Measurements from ENCODE around the gene AP1M2. TPM values are rescaled to one million over a fixed set of nuclear protein-coding genes. Genes with fewer than 3 reads are reported as not detected.

The AP1M2 gene
- 88.3 TPM for total RNA-seq

DNA sequence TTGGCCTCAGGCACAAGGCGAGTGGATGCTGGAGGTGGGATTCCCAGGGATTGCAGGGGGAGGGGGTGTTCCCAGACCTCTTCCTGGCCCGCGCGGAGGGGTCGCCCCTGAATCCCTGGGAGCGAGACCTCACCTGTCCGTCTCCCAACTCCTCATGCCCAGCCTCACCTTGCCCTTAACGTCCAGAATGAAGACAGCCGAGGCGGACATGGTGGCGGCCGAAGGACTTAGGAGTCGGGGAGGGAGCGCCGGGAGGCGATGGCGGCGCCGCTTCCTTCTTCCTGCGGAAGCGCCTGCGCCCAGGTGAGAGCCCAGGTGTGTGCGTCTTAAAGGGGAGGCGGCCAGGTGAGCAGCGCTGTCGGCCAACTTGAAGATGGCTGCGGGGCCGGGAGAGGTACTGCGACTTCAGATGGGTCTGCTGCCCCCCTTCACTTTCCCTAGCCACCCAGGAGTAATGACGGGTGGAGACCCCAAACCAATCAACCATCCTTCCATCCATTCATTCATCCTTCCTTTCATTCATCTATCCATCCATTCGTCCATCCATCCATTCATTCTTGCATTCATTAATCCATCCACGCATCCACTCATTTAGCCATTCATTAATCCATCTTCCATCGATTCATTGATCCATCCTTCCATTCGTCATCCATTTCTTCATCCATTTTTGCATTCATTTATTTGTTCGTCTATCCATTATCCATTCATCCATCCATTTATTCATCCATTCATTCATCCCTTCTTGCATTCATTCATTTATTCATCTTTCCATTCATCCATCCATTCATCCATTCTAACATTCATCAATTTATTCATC lies at the start of gene AP1M2:
TSS of gene AP1M2 (minus strand) at position 291 of the 817 bp plus-strand sequence. CDS start at position 210, 81 bp downstream.
- DNase-seq (ENCODE audit: low spot score) = peak; percentile 32

DNA sequence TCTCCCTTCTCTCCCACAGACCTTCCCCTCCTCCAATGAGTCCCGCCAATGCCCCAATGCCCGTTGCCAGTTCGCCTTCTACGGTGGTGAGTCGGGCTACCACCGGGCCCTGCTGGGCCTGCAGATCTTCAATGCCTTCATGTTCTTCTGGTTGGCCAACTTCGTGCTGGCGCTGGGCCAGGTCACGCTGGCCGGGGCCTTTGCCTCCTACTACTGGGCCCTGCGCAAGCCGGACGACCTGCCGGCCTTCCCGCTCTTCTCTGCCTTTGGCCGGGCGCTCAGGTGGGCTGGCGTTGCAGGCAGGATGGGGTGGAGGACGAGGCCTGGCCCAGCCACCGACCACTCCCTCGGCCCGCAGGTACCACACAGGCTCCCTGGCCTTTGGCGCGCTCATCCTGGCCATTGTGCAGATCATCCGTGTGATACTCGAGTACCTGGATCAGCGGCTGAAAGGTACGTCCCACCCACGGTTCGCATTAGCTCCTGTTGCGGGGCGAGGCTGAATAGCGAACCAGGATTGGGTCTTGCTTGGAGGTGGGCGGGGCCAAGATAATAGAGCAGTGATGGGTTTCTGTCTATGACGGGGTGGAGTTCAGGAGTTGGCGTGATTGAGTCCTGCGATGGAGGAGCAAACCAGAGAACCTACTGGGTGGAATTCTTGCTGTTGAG lies 49.3 kb upstream of the AP1M2 start:
- no peak for DNase-seq (ENCODE audit: low spot score)

DNA sequence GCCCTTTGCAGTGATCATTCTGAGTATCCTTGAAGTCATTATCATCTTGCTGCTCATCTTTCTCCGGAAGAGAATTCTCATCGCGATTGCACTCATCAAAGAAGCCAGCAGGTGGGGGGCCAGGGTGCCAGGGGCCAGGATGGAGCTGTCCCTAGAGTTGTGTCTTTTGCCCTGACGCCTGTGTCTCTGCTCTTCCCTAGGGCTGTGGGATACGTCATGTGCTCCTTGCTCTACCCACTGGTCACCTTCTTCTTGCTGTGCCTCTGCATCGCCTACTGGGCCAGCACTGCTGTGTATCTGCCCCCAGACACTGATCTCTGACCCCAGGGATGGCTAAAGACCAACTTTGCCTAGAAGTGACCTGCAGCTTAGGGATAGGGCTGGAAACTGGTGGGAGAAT lies 47.9 kb upstream of the AP1M2 start:
- DNase-seq (ENCODE audit: low spot score) = no peak

- DNase-seq (ENCODE audit: low spot score) = no peak
Measured at GRCh38 chr19:10634430-10634829, 47.3 kb upstream of the AP1M2 start.

DNA sequence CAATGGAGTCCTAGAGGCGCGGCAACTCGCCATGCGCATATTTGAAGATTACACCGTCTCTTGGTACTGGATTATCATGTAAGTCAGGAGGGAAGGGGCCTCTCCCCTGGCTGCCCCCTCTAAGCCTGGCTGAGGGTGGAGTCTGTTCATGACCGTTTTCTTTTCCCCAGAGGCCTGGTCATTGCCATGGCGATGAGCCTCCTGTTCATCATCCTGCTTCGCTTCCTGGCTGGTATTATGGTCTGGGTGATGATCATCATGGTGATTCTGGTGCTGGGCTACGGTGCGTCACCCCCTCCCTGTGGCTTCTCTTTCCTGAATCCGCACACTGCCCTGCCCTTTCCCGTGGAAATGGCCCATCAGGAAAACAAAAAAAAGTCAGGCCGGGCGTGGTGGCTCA lies 44.8 kb upstream of the AP1M2 start:
- DNase-seq (ENCODE audit: low spot score) = no peak

DNA sequence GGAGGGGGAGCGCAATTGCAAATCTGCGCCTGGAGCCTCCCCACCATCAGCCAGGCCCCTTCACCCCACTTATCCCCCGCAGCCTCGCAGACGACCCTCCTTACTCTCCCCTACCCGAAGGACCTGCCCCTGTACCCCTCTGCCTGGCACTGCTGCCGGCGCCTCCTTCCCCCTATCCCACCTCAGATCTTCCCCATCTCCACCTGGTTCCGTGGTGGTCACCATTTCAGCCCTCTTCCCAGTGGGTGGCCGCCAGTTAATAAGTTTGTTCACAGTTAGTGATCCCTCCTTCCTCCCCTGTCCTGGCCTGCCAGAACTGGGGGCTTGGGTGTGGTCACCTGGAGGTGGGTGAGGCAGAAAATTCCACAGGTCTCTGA lies 38.6 kb upstream of the AP1M2 start:
- no peak for DNase-seq (ENCODE audit: low spot score)

GRCh38 chr19:10625003-10625761 lies 38.1 kb upstream of the AP1M2 start, which contains the start of gene SLC44A2:
TSS of gene SLC44A2 (plus strand) at chr19:10625553. CDS start at chr19:10625634, 81 bp downstream.
- peak; percentile 88 for DNase-seq (ENCODE audit: low spot score)

GRCh38 chr19:10624585-10624984 lies 37.5 kb upstream of the AP1M2 start:
- DNase-seq (ENCODE audit: low spot score) = no peak

- DNase-seq (ENCODE audit: low spot score) = no peak
Measured at GRCh38 chr19:10621966-10622365, 34.9 kb upstream of the AP1M2 start.

DNA sequence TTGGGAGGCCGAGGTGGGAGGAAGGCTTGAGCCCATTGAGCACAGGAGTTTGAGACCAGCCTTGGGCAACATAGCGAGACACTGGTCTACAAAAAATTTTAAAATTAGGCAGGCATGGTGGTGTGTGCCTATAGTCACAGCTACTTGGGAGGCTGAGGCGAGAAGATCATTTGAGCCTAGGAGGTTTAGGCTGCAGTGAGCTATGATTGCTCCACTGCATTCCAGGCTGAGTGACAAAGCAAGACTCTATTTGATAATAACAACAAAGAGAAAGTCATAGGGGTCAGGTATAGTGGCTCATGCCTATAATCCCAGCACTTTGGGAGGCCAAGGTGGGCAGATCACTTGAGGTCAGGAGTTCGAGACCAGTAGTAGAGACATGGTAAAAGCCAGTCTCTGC lies 33.7 kb upstream of the AP1M2 start:
- no peak for DNase-seq (ENCODE audit: low spot score)

GRCh38 chr19:10618846-10619245 lies 31.7 kb upstream of the AP1M2 start:
- no peak for DNase-seq (ENCODE audit: low spot score)

- no peak for DNase-seq (ENCODE audit: low spot score)
Measured at GRCh38 chr19:10617409-10618121, 30.5 kb upstream of the AP1M2 start.

DNA sequence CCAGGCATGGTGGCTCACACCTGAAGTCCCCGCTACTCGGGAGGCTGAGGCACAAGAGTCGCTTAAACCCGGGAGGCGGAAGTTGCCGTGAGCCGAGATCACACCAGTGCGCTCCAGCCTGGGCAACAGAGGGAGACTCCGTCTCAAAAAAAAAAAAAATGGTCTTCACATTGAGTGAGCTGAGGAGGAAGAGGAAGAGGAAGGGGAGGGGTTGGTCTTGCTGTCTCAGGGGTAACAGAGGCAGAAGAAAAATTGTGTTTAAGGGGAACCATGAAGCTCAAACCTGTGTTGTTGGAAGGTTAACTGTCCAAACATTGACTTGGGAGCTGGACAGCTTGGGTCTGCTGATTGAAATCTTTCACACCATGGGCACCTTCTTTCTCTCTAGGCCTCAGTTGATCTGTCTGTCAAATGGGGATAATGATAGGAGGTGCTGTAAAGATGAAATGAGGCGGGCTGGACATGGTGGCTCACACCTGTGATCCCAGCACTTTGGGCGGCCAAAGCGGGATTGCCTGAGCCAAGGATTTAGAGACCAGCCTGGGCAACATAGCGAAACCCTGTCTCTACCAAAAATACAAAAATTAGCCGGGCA lies 28.4 kb upstream of the AP1M2 start:
- DNase-seq (ENCODE audit: low spot score) = no peak

- DNase-seq (ENCODE audit: low spot score) = peak; percentile 77
Measured at GRCh38 chr19:10612499-10613119, 25.5 kb upstream of the AP1M2 start.

DNA sequence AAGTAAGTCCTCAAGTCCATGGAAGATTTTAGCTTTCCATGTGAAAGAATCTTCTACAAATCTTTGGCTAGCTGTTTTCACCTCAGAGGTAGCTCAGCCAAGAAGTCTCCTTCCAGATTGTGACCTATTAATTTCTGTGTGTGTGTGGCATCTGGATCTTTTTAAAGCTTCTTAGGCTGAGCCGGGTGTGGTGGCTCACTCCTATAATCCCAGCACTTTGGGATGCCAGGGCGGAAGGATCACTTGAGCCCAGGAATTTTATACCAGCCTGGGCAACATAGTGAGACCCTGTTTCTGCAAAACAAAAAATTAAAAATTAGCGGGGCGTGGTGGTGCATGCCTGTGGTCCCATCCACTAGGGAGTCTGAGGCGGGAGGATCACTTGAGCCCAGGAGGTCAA lies 24.8 kb upstream of the AP1M2 start:
- DNase-seq (ENCODE audit: low spot score) = no peak

- no peak for DNase-seq (ENCODE audit: low spot score)
Measured at GRCh38 chr19:10604460-10604980, 17.4 kb upstream of the AP1M2 start.

GRCh38 chr19:10603873-10604459 lies 16.9 kb upstream of the AP1M2 start:
- DNase-seq (ENCODE audit: low spot score) = no peak

DNA sequence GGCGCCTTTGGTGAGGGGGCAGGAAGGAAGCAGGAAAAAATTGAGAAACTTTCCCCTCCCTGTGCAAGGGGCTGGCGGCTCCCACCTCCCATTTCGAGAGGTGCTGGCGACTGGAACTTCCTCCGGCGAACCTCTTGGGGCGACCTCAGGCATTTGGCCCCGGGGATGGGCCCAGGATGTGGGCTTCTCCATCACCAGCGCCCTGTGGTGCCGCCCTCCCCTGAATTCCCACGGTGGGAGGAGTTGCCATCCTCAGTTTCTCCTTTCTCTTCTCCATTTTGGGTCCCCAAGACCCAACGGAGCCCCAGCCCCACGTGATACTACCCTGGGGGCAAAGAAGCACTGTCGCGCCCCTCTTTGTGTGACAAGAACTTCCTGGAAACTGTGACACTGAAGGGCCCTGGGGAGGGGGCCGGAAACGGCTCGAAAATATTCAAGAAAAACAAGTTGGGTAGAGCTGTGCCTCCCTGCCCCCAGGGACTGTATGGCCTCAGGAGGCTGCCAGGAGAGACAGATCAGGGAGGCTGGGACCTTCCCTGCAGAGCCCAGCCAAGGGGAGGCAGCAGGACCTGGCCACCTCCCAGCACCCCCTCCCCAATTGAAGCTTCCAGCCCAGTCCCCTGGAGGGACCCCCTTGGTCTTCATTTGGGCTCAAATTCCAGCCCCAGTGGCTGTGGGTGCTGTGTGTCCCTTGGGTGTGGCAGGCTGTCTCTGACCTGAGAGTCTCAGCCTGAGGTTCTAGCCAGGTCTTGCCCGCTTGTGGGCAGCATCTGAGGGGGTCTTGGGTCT lies 16.2 kb upstream of the AP1M2 start:
- DNase-seq (ENCODE audit: low spot score) = peak; percentile 56

GRCh38 chr19:10602330-10603083 lies 15.4 kb upstream of the AP1M2 start:
- DNase-seq (ENCODE audit: low spot score) = peak; percentile 83
